Left kidney (tissue), 2 donors: ENCODE results near the gene FAM120A. TPM values are rescaled to one million over a fixed set of nuclear protein-coding genes. Genes with fewer than 3 reads are reported as not detected.

Experiments used
- DNase-seq: peaks from one replicate; pipeline ENCODE4 v3.0.0-alpha.2; 2013
- polyA plus RNA-seq: library from polyadenylated mRNA; unstranded; fragments of 120-200 nt; gene quantifications from one replicate; pipeline ENCODE4 v1.2.1, GENCODE V29; 2013; ENCODE audit not compliant: insufficient read length

Gene FAM120A
- polyA plus RNA-seq, 1 donor = 79.9 TPM

DNA sequence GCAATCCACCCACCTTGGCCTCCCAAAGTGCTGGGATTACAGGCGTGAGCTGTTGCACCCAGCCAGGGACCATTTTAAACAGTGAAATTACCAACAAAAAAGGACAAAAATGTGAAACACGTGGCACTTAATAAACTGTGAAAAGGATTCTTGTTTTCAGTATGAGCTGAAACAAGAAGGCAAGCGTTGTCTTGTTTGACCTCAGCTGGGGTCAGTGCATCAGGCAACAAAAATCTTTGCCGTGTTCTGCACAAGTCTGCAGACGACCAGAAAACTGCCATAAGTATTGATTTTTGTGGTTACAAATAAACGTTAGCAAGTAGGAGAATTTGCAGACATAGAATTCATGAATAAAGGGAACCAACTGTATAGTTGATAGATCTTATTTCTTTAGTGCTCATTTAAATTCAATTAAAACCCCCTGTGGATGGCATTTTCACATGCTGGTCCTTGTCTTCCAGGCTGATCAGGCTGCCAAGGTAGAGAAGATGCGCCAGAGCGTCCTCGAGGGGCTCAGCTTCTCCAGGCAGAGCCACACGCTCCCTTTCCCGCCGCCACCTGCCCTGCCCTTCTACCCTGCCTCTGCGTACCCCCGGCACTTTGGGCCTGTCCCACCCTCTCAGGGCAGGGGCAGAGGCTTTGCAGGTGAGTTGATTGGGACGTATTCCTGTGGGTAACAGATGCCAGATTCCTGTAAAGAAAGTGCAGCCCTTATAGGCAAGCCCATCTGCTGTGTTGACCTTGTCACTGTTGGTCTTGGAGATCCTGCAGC is 106.1 kb downstream of the FAM120A start:
- DNase-seq = no peak

DNA sequence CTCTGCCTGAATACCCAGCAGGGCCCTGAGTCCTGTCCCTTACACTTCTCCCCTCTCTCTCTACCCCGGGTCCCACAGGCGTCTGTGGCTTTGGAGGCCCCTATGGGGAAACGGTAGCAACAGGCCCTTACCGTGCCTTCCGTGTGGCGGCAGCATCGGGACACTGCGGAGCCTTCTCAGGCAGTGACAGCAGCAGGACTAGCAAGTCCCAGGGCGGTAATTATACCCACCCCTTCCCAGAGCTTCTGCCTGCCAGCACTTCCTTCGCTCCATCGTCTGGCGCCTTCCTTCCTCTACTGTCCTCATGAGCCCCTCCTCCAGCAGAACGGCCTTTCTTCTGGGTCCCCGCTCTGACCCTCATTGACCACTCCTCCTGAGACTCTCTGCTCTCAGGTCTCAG is 107.0 kb downstream of the FAM120A start:
- DNase-seq = no peak

DNA sequence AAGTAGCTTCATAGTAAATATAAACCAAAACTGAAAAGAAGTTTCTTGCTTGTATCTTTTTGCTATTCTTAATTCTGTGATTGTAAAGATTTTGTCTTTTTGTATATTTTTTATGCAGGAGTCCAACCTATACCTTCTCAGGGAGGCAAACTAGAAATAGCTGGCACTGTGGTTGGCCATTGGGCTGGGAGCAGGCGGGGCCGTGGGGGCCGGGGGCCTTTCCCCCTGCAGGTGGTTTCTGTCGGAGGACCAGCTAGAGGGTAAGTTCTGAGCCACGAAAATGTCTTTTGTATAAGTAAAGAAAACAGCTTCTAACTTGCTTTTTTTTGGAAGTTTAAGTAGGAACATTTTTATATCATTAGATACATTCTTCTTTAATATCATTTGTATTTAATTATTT is 109.5 kb downstream of the FAM120A start:
- DNase-seq = no peak

DNA sequence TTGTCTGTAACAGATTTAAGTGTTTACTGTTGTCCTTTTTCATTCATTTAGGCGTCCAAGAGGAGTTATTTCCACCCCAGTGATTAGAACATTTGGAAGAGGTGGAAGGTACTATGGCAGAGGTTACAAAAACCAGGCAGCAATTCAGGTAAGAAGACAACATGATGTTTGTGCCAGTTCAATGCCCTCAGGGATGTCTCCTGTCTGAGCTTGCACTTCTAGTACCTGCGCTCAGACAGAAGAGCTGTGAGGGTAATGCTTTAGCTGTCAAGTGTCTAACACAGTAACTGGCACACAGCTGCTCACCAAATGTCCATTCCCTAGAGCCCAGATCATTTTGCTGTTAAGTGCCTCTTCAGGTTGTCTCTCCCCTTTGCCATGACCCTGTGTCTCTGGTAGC is 110.7 kb downstream of the FAM120A start:
- no peak for DNase-seq

DNA sequence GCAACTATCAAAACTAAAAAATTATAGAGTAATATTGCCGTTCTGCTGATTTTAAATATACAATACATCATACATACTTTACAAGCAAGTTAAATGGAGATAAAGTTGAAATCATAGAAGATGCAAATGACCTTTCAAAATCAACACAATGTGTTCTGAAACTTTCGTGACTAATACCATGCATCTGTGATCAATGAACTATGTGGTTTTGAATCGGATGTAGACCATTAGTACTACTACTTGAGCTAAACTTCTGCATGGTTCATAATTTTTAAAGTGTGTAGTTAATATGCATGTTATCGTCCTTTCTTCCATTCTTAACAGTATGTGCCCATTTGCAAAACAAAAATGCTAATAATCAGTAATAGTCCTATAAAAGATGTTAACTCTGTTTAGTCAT is 113.6 kb downstream of the FAM120A start:
- DNase-seq = no peak

DNA sequence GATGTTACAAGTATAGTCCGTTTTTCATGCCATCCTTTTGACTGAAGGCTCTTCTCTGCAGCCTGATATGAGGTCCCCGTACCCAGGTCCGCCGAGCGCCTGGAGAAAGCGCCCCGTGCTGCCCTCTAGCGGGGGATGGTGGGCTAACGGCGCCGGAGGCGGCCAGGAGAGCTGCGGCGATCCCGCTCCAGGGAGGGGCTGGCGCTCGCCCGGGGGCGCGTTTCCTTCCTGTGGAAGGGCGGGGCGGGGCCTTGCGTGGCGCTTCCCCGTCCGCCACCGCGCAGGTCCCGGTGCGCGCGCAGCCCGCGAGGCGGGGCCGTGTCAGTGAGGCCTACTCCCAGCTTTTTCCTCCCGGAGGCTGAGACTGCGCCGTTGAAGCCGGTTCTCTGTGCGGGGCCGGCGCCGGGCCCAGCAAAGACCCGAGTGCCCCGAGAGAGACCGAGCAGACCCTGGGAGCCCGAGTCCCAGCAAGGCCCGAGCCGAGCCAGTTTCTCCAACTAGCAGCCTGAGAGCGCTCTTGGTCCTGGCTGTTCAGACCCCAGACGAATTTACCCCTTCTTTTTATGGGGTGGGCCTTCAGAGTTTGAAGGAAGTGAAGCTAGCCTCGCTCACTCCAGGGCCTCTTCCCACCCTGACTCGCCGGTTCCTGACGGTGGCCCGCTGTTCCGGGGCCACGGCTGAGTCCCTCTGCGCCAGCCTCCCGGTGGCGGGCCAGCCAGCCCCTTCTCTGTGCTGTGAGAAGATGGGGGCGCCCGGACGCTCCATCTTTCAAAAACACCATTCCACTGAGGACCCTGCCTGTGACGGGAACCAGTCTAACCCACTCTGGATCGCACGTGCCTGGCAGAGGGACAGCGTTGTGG is 115.2 kb downstream of the FAM120A start:
- peak; percentile 95 for DNase-seq

DNA sequence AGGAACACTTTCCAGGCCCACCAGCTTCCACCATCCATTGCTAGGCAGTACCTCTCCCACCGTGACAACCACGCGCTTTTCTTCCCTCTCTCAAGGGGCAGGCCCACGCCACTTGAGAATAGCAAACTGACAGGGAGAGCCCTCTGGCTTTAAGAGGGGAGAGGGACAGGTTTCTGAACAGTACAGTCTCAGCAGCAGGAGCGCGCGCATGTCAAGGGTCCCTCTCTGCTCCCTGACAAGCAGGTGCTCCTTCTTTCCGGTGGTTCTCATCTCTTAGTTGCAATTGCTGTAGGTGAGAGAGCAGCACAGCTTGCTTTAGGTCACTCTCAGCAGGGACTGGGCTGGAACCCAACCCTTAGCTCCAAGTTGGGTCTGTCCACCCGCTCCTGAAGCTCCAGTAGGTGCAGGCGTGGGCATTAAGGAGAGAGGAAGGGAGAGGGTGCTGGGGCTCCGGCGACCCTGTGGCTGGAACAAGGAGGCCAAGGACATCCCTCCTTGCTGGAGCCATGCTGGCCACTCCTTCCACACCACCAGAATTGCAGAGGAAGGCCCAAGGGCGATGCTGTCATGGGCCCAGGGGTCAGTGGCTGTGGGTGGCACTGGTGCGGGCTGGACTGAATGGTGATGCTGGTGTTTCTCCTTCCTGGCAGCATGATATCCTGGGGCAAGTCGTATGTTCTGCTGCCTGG is 115.9 kb downstream of the FAM120A start:
- DNase-seq = no peak

DNA sequence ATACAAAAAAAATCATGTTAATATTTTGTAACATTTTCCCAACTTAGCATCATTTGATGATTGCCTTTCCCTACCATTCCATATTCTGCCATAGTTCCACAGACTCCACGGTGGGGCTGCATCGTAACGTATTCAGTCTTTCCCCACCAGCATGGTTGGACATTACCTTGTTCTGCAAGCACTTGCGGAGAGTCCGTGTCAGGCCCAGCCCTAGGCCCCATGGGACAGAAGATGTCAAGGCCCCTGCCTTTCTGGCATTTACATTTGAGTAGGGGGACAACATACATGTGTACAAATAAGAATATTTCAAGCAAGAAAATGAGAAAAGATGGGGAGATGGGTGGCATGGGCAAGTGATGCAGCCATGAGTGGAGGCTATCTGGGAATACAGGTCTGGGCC is 116.7 kb downstream of the FAM120A start:
- DNase-seq = no peak

DNA sequence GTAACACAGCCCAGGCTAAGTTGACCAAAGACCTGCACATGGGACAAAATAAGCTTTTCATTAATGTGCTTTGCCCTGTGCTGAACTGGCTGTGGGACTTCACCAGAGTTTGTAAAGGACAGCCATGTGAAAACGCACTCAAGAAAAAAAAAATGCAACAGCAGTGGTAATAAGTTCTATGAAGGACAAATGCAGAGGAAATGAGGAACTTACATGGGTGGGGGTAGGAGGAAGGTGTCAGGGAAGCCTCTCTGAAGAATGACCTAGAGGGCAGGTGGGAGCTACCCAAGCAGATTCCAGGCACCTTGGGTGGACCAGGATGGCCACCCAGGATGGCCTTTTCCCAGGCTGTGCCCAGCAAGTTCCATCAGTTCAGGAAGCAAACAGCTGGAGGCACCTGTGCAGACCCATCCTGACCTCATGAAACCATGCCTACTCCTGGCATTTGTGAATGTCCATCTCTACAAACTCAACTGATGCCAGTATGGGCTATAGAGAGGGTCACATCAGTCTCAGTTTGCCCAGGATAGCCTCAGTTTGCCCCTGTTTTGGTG is 118.2 kb downstream of the FAM120A start:
- DNase-seq = no peak

DNA sequence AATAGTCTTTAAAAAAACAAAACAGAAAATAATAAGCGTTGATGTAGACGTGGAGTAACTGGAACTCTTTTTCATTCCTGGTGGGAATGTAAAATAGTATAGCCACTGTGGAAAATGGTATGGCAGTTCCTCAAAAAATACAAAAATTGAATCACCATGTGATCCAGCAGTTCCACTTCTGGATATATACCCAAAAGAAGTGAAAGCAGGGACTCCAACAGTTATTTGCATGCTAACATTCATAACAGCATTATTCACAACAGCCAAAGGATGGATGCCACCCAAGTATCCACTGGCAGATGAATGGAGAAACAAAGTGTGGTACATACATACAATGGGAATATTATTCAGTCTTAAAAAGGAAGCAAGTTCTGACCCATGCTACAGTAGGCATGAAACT is 120.7 kb downstream of the FAM120A start:
- no peak for DNase-seq

DNA sequence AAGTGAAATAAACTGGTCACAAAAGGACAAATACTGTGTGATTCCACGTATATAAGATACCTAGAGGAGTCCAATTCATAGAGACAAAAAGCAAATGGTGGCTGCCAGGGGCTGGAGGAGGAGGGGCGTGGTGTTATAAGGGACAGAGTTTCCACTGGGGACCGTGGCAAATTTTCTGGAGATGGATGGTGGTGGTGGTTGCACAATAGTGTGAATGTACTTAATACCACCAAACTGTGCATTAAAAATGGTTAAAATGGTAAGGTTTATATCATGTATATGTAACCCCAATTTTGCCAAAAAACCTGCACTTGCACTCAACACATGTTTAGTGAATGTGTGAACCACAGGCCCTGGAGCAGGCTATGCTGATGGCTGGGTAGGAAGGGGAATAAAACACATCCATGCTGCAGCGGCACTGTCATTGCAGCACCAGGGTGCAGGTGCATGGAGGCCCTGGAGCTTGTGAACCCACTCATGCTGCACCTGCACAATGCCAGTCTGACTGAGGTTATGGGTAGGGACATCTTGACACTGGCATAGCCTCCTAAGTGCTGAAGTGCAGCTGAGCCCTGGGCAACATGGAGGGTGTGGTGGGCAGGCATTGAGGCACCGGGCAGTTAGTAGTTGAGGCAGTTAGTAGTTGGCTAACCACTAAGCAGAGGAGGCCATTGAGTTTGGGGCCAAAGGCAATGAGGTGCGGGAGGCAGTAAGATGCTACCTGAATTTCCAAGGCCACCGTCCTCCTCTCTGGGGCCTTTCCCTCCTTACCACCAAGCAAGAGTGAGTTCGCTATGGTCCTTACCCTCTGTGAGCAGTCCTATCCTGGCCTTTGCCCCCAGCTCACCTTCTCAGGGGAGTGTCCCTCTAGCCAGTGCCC is 121.4 kb downstream of the FAM120A start:
- no peak for DNase-seq

DNA sequence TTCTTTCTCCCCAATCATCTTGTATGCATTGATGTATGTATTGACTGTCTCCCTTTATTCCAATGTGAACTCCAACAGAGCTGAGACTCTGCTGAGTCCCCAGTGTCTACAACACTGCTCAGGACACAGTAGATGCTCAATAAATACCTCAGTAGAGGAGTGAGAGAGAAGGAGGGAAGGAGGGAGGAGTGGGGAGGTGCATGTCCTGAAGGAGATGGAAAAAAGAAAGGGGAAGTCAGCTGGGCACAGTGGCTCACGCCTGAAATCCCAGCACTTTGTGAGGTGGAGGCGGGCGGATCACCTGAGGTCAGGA is 122.0 kb downstream of the FAM120A start:
- DNase-seq = no peak

DNA sequence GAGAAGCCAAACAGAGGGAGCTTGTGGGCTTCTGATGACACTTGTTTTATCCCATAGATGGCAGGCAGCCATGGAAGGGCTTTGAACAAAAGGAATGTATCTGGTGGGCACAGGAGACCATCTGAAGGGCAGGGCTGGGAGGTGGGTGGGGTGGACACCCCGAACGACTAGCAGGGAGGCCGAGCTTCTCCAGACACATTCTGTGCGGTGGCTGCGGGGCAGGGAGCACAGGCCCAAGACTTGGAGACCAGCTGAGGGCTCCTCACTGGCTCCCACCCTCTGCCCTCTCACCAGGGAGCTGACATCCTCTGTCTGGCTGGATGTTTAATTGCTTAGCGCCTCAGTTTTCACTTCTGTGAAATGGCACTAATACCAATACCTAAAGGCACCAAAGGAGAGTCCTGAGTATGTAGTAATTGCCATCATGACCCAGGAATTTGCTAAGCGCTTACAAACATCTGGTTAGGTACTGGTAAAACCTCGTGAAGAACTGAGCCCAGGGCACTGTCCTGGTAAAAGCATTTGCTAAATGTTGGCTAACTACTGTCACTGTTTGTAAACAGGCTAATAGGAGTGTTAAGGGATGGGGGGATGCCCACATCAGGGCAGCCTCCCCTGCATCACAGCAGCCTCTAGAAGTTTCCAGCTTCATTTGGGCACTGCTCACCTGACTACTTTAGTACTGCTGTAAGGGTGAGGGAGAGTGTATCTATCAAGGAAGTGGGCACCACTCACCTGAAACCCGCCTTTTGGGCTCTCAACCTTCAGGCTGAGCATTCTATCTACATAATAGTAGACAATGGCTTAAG is 122.8 kb downstream of the FAM120A start:
- no peak for DNase-seq

DNA sequence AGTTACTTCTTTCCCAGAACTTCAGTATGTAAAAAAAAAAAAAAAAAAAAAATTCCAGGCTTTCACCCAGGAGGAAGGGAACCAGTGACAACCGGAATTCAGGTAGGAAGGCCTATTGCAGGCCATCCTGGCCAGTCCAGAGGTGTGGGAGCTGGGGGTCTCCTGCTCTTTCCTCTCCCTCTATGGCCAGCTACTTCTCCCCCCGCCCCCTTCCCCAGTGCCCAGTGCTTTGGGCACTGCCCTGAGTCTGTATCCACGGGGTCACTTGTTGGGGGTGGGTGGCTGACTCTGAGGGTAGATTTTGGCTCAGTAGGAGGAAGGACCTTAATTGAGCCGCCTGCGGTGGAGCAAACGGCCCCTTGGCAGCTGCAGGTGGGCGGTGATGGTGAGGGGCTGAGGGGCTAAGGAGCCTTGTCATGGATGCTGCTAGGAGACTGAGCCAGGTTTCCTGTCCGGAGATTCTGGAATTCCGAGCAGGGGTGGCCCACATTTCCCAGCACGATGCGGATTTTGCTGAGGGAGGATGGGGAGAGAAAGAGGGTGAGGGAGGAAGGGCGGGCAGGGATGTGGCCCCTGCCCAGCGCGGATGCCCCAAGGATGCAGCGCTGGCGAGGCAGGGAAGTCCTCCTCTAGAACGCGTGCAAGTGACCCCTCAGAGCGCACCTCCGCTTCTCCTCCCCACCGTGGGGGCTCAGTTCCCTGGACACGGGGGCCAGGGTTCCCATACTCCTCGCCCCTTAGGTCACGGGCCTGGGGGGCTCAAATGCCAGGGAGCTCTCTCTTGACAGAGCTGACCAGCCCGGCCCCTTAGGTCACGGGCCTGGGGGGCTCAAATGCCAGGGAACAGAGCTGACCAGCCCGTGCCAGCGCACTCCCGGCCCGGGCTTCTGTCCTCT is 123.7 kb downstream of the FAM120A start:
- DNase-seq = no peak

DNA sequence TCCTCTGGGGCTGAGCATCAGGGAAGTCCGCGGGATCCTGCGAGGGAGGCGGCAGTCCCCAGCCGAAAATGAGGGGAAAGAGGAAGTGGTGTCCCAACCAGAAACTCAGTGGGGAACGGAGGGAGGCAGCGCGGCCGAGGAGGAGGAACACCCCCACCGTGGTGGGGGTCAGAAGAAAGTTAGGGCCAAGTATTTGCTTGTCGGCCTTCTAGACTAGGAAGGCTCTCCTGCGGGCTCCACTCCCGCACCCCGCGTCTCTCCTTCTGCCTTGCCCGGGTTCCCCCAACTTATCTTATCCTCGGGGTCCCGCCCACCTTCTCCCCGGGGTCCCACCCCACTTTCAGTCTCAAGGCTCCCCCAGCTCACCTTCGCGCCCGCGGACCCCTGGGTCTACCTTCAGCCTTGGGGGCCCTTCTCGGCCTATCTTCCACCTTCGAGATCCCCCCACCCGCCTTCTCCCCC is 124.3 kb downstream of the FAM120A start:
- DNase-seq = no peak

DNA sequence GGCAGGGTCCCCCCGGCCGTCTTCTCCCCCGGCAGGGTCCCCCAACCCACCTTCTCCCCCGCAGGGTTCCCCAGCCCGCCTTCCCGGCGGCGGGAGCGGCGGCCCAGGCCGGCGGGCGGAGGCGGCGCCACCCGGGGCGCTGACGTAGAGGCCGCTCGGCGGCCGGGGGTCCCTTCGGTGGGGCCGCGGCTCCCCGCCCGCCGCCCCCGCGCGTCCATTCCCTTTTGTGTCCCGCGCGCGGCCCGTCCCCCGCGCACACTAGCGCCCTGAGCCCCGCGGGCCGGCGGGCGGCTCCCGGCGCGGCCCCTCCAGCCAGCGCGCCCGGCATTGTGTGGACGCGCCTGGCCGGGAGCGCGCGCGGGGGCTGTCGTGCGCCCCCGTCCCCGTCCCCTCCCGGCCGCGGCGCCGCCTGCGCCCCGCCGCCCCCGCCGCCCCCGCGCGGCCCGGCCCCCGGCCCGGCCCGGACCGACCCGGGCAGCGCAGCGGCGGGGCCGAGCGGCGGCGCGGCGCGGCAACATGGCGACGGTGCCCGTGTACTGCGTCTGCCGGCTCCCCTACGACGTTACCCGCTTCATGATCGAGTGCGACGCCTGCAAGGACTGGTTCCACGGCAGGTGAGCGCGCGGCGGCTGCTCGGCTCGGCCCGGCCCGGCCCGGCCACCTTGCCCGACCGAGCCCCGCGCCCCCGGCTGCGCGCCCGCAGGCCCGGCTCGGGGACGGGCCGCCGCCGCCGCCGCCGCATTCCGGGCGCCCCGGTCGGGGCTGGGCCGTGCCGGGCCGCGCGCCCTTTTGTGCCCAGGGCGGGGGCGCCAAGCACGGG is 125.0 kb downstream of the FAM120A start, which contains the start of gene PHF2:
Gene PHF2, plus strand, starts transcription at position 327 of the 820 bp plus-strand sequence. Its CDS starts 190 bp downstream, at position 517.
- no peak for DNase-seq

DNA sequence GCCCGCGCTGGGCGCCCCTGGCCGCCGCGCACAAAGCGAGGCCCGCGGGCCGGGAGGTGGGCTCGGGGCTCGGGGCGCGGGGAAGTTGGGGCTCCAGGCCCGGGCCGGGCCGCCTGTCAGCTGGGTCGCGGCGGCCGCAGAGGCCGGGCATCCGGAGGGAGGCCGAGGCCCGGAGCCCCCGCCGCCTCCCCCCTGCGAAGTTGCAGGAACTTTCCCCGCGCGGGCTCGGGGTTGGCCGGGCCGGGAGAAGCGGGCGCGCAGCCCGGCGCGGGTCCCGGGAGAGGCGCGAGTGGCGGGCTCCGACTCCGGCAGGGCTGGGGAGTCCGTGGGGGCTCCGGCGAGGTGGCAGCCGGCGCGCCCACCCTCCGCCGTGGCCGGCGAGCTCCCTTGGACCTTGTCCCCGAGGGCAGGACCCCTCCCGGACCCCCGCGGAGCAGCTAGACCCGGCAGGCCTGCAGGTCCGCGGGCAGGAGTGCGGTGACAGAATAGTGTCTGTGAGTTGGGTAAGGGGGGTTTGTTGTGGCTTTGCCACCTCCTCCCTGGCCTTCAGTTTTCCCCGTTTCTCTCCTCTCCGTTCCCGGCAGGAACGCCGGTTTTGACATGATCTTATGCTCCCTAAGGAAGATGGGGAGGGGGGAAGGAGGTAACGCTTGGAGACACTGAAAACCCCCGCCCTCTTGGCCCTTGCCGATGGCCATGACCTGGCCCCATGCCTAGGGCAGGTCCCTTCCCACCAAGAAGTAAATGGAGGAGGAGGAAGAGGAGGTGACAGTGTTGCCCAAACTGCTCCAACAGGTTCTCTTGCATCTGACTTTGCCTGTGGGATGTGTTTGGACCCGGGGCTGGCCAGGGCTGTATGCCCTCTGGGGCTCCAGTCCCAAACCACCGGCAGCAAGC is 125.8 kb downstream of the FAM120A start:
- DNase-seq = no peak
